Left forelimb (tissue), 1 donor: ENCODE data around the gene SP8.
A peak's percentile ranks its signal among the peaks of the same experiment; 100 is the strongest.

Experiments
- DNase-seq: peaks from one replicate; pipeline ENCODE4 v3.0.0-alpha.2; 2018; ENCODE audit warnings: low spot score

The SP8 gene

DNA sequence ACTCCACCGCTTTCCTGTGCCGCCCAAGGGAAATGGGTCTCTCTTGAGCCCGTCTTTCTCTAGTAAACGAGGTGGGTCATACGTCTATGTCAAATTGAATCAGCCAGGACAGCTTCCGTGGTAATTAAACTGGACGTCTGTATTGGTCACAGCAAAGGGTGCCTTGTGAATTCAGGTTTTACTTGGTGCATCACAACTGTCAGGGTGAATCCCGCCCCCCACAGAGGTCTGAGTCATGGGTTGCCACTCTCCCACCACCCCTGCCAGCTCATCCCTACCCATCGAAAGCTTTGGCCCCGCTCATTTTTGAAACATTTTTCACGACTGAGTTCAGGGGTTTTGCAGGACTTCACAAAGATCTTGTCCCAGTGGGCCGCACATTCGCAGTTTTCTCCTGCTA lies 8.0 kb upstream of the SP8 start:
- DNase-seq = no peak

DNA sequence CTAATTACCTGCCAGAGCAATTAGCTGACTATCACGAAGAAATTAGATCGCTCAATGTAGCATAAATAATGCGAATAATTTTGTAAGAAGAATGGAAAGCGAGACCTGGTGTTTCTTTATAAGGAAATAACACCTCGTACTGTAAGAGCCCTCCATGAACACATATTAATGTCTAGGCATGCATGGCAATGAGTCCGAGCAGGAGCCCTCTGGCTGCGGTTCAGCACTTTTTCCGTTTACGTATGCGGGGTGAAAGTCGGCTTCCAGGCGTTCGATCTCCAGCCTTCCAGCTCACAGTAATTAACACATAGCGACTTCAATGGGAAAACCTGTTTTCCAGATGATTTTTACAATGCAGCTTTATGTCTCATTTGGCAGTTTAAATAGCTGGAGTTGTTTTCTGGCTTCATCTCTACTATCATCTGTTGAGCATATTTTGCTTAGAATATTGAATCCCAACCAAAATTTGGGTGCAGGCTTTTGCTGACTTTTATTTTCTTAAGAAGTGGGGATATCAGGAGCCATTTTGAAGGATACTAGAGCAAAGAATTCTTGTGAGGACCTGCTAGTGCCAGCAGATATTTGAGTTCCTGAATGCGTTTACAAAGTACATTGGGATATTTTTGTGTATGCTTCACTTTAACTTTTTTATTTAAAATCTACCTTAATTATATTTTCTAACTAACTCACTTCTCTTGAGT lies 7.2 kb upstream of the SP8 start:
- DNase-seq = no peak

DNA sequence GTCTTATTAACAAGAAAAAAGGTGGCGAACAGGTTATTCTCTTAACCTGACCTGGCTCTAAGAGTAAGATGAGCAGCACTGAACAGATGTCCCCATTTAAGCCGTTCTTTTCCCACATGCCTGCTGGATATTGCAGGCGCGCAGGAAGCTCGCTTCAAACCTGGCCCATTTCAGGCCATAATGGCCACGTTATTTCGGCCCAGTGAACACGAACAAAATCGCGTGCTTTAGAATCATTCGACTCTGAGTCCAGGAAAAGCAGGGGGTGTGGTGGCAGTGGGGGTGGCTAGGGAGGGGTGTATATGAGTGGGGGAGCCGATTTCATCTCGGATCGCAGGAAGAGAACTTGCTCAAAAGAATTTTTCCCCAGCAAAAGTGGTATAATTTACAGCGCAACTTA lies 6.6 kb upstream of the SP8 start:
- no peak for DNase-seq

DNA sequence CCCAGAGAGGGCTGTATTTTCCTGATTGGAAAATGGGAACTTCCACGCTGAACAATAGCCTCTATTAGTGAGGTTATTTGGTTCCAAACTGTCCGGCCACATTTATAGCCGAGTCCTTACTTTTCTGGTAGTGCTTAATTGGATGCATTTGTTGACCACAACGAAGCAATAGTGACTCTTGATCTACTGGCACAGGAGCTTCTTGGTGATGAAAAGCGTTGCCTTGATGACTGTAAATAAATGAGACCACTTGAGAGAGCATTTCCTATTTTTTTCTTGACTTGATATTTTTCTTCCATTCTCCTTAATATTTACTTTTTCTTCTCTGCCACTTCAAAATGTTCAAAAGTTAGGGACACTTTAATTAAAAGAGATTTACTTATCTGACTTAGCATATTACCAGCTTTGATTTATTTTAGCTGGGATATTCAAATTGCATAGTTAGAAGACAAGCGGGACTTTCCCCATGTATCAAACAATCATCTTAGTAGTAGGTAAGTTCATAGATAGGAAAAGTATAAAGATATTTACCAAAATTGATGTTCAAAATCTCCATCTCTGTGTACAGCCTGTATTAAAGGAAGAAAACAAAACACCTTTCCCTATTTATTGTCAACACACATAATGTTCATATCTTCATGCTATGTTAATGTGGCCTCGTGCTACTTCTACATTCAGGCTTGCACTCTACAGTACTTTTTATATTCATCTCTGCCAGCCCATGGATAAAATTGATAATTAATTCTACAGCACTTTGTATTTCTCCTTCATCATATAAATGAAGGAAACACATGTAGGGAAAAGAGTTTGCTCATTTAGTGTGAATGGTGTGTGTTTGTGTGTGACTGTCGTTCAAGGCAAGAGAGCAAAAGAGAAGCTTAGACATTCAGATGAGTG lies 5.1 kb upstream of the SP8 start:
- DNase-seq = no peak

DNA sequence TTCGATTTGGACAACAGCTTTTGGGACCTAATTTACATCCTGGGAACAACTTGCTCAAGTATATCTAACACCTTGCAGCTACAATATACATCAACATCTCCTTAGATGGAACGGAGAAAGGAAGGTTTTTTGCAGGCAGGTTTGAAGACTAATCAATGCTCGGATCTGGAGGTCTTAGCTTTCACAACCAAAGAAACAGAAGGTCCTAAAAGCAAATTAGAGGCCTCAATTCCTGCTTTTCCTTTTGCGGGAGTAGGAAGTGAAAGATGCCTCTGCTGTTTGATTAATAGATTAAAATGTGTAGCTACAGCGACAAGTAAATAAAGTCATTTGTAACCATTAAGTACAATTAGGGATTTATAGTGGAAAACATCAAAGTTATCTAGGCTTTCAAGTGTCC lies 3.7 kb upstream of the SP8 start:
- DNase-seq = no peak

DNA sequence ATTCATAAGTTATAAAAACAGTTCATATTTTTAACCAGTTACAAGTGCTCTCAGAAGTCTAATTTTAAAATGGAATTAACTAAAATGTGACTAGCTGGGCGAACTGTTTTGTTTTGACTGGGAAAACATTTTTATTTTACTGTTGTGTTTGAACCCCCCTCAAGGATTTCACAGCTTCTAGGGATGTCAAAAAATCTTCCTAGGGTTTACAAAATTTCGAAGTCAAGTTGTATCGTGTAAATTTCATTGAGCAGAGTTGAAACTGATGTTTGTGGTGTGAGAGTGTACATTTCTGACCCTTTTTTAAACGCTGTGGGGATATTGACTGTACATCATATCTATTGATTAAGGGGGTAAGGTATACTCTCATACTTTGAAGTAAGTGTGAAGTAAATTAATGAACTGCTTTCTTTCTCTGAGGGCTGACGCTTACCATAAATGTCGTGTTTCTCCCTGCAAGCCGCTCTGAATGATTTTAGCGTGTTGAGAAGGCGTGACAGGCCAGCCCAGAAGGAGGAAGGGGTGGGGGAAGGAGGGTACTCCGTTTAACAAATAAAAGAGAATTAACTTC lies 1.8 kb upstream of the SP8 start:
- DNase-seq = no peak

DNA sequence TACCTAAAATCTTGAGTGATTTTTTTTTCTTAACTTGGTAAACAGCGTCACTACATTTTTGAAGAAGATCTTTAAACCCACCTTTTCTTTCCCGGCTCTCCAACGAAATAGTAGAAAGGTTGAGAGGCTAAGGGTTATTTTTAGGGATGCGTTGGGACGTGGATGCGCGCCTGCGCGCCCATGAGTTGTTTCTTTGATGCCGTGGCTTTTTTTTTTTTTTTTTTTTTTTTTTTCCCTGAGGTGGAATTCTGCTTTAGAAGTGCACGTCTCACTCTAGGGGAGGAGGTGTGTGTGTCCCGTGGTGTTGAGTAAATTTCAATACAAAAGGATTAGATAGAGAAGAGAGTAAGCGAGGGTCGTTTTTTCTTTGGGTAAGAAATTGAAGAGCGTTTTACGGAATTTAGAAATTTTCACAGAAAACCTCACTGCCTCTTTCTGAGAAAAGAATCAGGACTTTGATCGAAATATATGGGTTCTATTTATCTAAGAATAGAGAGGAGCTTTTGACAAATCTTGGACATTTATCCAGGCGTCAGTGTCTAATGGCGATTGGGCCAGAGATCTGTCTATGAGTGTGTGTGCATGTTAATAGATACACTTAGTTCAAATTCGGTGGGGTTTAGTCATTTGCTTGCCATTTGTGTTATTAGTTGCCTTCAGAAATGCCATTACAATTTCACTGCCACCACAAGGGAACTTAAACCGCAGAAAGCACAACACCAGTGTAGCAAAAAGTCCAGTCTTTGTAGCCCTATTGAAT lies 1.2 kb upstream of the SP8 start:
- no peak for DNase-seq

DNA sequence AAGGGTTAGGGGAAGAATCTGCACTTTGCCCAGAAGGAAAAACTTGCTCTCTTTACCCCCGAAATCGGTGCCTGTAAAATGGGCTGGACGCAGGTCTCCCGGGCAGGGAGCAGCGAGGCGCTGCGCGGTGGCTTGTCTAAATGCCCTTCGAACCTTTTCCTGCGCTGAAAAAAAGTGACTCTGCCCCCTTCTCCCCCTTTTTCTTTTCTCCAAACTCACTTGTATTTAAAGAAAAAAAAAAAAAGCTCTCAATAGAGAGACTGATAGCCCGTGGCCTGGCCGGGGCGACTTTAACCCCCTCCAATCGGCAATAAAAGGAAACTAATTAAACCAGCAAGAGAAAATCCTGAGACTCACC lies 286 bp downstream of the SP8 start:
- no peak for DNase-seq

DNA sequence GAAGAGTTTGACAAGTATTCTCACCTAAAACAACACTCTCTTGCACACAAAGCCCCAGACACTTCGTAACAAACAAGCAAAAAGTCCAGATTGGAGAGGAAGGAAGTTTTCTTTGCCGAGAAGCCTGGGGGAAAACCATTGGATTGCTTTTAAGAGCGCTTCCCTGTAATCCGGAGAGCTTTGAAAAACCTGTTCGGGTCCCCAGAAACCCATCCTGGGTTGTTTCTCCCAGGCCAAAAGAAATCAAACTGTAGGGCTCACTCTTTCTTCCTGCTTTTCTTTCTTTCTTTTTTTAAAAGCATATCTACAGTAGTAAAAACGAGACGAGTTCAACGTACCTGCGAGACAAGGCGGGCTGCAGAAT lies 655 bp downstream of the SP8 start:
- no peak for DNase-seq

DNA sequence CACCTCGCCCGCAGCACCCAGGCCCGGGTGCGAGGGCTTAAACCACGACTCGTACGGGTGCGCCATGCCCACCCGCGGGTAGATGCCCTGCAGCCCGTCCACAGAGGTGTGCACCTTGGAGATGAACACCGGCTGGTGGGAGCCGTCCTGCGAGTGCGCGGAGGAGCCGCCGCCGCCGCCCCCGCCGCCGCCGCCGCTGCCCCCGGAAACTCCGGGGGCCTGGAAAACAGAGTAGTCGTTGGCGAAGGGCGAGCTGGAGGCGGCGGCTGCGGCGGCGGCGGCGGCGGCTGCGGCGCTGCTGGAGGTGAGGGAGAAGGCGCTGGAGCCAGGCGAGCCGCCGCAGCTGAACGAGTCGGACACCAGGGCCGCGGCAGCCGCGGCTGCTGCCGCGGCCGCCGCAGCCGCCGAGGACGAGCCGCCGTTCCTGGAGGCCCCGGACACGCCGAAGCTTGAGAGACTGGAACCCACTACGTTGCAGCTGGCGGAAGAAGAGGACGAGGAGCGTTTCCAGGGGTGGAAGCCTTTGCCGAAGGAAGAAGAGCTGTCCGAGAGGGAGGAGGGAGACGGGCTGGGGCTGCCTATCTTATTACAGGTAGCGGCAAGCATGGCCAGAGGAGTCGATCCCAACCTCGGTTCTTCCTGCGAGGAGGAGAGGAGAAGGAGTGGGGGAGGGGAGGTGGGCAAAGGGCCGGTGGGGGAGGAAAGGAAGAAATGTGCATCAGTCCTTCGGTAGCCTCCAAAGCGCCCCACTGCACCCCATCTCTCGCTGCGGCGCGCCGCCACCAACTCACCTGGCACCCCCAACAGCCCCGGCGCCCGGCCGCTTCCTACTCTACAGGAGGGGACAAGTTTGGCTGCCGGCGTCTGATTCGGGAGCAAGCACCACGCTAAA lies 1.3 kb downstream of the SP8 start:
- DNase-seq = no peak

DNA sequence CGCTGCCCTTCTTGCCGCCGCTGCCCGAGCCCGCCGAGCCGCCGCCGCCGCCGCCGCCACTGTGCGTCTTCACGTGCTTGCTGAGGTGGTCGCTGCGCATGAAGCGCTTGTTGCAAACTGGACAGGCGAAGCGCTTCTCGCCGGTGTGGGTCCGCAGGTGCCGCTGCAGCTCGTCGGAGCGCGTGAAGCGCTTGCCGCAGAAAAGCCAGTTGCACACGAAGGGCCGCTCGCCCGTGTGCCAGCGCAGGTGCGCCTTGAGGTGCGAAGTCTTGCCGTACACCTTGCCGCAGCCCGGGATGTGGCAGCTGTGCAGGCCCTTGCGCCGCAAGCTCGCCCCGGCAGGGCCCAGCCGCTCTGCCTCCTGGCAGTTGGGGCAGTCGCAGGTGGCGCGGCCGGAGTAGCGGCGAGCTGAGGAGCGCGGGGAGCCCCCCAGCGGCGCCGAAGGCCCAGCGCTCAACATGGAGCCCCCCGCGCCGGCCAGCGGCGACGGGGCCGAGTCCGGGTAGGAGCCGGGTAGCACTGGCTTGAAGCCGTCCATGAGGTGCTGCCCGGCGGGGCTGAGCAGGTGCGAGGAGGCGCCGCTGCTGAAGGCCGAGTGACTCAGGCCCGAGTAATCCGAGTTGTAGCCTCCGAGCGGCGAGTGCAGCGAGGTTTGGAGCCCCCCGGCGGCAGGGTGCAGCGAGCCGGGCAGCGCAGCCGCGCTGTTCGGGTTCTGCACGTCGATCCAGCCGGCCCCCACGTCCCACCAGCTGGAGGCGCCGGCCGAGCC lies 2.1 kb downstream of the SP8 start:
- peak; percentile 74 for DNase-seq

DNA sequence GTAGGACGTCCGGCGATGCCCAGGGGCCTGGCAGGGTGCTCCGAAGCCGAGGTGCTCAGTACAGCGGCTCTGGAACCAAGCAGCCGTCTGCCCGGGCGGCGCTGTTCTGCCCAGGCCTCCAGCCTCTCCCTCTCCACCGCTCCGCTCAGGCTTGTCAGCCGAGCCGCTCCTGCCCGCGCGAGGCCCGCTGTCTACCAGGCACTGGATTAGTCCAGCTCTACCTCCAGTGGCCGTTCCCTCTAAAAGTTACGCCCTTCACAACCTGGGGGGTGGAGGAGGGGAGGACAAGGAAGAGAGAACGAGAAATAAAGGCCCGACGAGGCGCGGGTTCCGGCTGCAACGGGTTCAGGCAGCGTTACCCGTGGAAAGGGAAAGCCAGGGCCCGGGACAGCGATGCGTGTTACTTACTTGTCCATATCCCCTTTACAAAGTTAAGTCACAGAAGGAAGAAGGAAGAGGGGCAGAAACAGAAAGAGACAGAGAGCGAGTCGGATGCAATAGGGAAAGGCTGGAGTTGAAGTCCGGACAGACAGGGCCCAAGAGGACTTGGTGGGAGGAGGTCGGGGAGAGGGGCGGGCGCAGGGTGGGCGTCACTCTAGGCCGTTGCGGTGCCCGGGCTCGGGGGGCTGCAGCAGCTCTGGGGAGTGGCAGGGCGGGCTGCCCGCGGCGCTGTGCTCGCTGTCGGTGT lies 2.8 kb downstream of the SP8 start:
- DNase-seq = peak; percentile 74

DNA sequence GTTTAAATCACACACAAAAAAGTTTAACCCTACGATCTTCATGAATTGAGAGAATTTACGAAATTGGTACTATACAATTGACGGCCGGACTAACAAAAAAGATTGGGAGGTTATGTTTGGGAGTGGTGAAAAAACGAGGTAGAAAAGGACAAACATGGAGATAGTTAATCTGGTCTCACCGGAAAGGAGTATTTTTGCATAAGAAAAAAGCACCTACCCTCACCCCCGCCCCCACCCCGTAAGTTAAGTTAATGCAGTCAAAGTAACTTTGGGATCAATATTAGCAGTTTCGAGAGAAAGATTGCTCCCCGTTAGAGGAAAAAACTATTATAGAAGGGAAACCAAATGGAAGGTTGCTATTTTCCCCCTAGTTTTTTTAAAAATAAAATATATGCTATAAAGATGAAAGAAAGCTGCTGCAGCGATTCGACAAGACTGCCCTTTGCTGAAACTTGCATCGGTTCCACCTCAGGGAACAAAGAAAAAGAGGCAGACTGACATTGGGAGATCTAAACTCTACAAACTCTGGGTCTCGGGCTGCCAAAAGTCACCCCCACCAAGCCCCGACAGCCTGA lies 3.5 kb downstream of the SP8 start:
- DNase-seq = no peak

DNA sequence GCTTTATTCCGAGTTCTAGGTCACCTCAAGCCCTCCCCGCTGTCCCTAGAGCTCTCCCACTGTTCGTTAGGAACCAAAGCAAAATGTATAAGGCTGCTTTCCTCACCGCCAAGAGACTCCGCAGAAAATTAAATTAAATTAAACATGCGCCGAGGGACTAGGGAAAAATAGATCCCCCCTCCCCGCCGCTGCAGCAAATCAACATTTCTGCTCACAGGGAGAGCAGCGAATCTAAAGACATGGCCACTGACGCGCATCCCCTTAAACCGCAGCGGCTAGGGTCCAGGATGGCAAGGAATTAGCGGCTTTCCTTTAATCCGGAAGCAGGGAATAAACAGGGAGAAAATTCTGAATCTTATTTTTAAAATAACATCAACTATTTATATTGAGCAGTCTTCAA lies 7.6 kb downstream of the SP8 start:
- DNase-seq = no peak

DNA sequence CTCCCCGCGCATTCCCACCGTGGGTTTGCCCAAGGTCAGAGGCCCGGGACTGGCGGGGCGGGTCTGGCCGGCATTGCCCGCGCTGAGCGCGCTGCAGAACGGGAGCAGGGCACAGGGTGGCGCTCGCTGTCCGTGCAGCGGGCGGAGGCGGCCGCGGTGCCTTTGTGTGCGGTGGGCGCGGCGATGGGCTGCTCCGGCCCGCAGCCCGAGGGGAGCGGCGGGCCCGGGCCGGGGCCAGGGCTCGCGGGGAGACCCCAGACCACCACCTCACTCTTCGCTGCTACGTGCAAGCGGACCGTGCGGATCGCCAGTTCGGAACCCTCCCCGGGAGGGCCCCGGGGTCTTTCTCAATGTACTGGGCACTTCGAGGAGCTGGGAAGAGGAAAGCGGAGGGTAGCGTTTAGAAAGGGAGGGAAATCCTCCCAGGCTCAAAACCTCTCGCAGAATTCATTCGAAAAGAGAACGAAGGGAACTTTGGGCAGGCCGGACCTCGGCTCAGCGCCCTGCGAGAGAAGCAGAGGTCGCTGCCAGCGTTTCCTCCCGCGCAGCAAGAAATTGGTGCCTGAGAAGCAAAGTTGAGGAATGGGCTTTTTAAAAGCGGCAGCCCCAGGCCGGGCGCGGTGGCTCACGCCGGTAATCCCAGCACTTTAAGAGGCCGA lies 8.5 kb downstream of the SP8 start:
- DNase-seq = peak; percentile 75

DNA sequence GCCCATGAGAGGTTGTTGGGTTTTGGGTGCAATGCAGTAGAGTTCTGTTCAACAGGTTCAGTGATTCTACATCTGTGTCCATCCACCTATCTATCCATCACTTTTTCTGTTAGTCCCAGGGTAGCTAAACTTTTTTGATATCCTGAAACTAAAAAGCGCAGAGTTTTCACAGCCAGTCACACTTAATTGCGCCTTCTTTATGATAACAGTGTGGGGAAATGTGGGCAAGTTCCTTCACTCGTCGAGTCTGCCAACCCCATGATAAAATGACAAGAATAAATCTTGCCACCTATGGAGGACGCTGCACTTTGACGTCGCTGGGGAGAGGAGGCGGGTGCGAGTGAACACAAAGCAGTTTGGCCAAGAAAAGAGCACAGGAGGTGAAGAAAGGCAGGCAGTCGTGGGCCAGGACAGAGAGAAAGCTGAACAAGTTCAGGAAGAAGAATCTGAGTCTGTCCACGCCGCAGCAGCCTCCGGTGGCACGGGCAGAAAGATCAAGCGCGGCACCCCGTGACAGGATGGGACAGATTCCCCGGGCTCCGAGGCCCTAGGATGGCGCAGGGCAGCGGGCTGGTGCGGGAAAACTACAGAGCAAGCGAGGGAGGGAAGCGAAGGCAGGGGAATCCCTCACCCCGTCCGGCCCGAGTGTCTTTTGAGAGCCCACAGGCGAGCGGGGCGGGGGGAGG lies 9.2 kb downstream of the SP8 start:
- DNase-seq = no peak

DNA sequence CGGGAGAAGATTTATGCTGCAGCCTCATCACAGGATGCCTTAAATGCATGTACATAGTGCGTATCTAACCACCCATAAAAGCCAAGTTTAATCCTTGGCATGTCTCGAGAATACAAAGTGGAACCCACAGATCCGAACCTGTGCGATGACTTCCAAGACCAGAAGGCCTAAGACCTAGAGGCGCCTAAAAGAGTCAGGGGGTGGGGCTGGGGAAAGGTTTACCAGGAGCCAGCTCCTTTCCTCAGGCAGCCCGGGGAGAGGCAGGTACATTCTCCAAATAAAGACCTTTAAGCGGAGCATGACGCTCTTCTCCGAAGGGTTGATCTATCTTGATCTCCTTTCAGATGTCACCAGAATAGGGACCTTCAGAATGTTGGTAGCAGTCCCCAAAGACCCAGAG lies 9.7 kb downstream of the SP8 start:
- no peak for DNase-seq

DNA sequence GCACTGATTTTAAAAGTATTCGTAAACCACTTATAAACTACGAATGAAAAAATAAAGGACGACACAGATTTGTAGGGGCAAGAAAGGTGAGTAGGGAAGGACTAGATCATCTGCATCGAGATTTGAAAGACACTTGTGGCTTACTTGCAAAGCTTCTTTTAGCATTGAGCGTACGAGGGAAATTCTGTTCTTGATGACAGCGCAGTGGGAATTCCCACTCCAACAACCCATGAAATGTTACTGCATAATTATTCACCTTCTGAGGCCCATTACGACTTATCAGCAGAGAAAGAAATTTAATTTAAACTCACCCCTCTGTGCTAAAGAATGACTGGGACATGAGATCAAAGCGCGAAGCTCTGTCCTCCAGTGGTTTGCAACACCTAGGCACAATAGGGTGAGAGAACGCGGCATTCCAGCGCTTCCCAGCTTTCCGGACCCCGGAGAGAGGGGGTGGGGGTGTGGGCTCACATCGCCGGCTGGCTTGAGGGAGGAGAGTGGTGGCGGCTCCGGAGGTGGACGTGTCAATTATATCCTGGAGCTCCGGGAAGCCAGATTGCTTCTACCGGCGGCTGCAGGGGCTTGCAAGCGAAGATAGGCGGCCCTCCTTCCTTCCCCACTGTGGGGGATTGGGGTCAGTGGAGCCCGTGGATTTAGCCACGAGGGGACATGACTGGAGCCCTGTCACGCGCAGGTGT lies 10.3 kb downstream of the SP8 start:
- no peak for DNase-seq
